Measurements from ENCODE around the gene FOXO1.
A peak's percentile ranks its signal among the peaks of the same experiment; 100 is the strongest.
"Not testable (repeated sequence)": the region's sequence is repeated elsewhere in the genome, so short reads cannot be mapped to it uniquely, and the experiment has no call there.

FOXO1 gene

DNA sequence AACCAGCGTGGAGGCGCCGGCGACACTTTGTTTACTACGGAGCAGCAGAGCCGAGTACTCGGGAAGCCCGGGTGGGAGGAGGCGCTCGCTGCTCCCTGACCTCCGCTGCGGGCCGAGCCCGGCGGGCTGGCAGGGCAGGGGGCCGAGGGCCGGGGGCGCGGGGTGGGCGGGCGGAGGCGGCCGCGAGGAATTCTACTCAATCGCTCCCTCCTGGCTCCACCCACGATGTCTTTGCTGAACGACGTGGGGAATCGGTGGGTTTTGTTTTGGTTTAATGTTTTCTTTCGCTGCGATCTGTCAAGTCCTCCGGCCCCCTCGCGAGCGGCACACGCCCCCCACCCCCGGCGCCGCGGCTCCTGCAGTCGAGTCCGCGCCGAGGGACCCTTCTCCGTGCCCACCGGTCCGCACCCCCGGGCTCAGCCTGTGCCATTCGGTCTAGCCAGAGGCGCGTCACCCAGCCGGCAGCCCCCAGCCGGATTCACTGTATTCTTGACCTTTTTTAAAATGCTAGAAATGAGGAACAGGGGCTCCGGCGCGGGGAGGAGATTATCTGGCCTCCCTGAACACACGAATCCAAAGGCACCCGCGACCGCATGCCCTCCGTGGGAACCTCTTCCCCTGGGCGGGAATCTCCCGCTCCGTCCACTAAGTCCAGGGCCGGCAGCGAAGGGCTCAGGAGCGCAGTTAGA lies 636 bp upstream of the FOXO1 start:
- no peak for DNase-seq (ENCODE audit: low read depth)
- TF ChIP-seq, protein P1, sequence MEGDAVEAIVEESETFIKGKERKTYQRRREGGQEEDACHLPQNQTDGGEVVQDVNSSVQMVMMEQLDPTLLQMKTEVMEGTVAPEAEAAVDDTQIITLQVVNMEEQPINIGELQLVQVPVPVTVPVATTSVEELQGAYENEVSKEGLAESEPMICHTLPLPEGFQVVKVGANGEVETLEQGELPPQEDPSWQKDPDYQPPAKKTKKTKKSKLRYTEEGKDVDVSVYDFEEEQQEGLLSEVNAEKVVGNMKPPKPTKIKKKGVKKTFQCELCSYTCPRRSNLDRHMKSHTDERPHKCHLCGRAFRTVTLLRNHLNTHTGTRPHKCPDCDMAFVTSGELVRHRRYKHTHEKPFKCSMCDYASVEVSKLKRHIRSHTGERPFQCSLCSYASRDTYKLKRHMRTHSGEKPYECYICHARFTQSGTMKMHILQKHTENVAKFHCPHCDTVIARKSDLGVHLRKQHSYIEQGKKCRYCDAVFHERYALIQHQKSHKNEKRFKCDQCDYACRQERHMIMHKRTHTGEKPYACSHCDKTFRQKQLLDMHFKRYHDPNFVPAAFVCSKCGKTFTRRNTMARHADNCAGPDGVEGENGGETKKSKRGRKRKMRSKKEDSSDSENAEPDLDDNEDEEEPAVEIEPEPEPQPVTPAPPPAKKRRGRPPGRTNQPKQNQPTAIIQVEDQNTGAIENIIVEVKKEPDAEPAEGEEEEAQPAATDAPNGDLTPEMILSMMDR (IDR thresholded peaks at IDR 0.05; ENCODE audit: low read length, missing control alignments), result no peak
- peak overlapping the region; percentile 91 for H3K4me3 ChIP-seq (replicated peaks; ENCODE audit: low read depth, low read length)

DNA sequence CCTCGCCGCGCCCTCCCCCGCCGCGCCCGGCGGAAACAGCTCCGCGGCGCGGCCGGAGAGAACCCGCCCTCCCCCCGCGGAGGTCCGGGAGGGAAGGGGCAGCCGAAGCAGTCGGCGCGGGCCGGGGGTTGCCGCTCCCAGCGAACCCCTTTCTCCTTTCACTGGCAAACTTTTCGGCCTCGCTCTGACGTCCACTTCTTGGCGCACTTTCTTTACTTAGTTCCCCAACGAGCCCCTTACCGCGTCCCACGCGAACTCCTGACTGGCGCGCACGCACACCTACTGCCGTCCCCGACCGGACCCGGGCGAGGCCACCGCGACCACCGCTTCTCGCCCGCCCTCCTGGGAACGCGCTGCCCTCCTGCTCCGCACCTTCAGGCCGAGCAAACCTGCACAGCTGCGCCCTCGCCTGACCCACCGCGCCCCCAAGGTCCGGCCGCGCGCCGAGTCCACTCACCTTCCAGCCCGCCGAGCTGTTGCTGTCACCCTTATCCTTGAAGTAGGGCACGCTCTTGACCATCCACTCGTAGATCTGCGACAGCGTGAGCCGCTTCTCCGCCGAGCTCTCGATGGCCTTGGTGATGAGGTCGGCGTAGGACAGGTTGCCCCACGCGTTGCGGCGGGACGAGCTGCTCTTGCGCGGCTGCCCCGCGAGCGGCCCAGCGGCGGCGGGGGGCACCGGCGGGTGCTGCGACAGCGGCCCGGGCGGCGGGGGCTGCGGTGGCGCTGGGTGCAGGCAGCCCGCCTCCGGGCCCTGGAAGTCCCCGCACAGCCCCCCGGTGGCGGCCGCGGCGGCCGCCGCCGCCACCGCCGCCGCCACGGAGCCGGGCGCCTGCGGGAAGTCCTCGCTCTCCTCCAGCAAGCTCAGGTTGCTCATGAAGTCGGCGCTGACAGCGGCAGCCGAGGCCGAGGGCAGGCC lies 1.1 kb downstream of the FOXO1 start:
- H3K4me3 ChIP-seq (replicated peaks; ENCODE audit: low read depth, low read length), result peak overlapping the region; percentile 91
- no peak for DNase-seq (ENCODE audit: low read depth)
- TF ChIP-seq, protein P1 (IDR thresholded peaks at IDR 0.05; ENCODE audit: low read length, missing control alignments), result no peak

DNA sequence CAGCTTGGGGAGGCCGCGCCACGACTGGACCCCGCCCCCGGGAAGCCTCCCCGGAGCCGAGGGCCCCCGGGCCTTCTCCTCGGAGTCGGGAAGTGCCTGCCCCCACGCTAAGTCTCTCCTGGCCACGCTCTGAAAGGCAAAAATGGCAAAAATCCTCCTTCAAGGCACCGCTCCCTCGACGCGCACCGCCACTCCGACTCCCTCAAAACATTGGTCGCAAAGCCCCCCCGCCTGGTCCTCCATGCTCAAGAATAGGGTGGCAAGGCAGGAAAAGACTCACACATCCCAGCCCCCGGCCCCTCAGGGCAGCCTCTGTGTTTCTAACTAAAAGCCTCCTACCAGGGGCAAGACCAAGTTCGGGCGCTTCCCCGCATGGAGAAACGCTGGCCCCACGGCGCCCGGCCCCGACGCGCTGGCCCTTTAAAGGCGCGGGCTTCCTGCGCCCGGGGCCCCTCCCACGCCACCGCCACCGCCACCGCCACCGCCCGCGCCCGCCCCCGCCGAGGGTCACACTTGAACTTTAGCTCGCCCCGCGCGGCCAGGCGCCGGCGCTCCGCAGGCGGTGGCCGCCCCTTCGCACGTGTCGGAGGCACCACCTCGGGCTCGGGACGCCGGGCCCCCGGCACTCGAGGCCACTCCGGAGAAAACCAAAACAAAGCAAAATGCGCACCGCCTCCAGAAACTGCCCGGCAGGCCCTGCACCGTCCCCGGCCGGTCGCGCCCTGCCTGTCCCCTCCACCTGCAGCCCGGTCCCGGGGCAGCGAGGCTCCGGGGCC lies 1.9 kb downstream of the FOXO1 start:
- TF ChIP-seq, protein P1 (IDR thresholded peaks at IDR 0.05; ENCODE audit: low read length, missing control alignments), result no peak
- DNase-seq (ENCODE audit: low read depth), result peak; percentile 55
- H3K4me3 ChIP-seq (replicated peaks; ENCODE audit: low read depth, low read length), result peak overlapping the region; percentile 91

DNA sequence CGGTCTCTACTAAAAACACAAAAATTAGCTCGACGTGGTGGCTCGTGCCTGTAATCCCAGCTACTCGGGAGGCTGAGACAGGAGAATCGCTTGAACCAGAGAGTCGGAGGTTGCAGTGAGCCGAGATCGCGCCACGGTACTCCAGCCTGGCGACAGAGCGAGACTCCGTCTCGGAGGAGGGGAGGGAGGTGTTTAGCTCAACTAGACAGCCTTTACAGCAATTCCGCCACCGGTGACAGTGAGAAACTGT lies 2.4 kb downstream of the FOXO1 start:
- not testable (repeated sequence) for DNase-seq (ENCODE audit: low read depth)
- H3K4me3 ChIP-seq (replicated peaks; ENCODE audit: low read depth, low read length), result peak overlapping the region; percentile 91

DNA sequence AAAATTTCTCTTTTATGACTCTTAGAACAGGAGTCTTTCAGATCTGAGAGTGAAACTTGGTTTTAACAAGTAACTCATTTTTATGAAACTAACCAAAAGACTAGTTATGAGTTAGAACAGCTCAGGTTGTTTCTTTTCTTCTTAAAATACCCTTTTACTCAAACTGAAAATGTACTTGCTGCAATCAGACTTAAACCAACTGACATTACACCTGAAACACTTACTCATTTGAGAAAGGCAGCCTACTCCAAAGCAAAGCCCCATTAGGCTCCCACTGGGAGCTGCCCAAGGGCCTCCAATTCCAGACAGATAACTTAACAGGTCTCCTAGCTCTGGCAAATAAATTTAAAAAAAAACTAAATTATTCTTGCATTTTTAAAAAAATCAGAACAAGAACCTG lies 3.6 kb downstream of the FOXO1 start:
- DNase-seq (ENCODE audit: low read depth), result no peak
- TF ChIP-seq, protein P1 (IDR thresholded peaks at IDR 0.05; ENCODE audit: low read length, missing control alignments), result no peak
- peak overlapping the region; percentile 91 for H3K4me3 ChIP-seq (replicated peaks; ENCODE audit: low read depth, low read length)

DNA sequence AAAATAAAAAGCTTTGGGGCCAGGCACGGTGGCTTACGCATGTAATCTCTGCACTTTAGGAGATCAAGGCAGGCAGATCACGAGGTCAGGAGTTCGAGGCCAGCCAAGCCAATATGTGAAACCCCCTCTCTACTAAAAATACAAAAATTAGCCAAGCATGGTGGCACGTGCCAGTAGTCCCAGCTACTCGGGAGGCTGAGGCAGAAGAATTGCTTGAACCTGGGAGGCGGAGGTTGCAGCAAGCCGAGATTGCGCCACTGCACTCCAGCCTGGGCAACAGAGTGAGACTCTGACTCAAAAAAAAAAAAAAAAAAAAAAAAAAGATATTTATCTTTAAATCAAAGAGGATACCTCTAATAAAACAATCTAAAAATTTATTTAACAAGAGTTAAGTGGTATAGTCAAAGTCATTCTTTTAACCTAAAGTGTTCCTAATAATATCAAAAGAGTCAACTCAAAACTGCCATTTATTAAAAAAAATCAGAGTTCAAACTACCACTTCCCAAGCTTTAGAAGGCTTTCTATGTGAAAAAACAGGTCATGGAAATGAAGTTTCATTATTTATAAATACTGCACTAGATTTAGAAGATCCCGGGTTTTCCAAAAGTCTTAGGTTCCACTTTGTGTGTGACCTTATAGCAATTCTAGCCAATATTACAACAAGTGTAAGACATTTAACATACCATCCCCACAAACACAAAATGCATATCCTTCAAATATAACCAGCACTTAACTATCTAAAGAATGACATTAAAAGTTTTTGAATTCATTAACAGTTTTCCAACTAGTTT lies 4.4 kb downstream of the FOXO1 start:
- TF ChIP-seq, protein P1 (IDR thresholded peaks at IDR 0.05; ENCODE audit: low read length, missing control alignments), result no peak
- DNase-seq (ENCODE audit: low read depth), result no peak
- peak overlapping the region; percentile 91 for H3K4me3 ChIP-seq (replicated peaks; ENCODE audit: low read depth, low read length)
